Epithelial cell of prostate (primary cell): ENCODE measurements around the gene YWHAH.

Experiments
- DNase-seq: peaks from one replicate; pipeline ENCODE4 v3.0.0-alpha.2; 2011; ENCODE audit warnings: low read depth, low spot score
- H3K27ac ChIP-seq: fragments of 450-650 bp; 2 replicates; pipeline ENCODE4 v1.5.1; 2017; ENCODE audit warnings: mild to moderate bottlenecking

Gene YWHAH

GRCh38 chr22:31922534-31922933 lies 21.8 kb upstream of the YWHAH start:
- DNase-seq: no peak
- no peak overlapping the region for H3K27ac ChIP-seq

- no peak overlapping the region for H3K27ac ChIP-seq
- no peak for DNase-seq
Measured at GRCh38 chr22:31923136-31923535, 21.2 kb upstream of the YWHAH start.

DNA sequence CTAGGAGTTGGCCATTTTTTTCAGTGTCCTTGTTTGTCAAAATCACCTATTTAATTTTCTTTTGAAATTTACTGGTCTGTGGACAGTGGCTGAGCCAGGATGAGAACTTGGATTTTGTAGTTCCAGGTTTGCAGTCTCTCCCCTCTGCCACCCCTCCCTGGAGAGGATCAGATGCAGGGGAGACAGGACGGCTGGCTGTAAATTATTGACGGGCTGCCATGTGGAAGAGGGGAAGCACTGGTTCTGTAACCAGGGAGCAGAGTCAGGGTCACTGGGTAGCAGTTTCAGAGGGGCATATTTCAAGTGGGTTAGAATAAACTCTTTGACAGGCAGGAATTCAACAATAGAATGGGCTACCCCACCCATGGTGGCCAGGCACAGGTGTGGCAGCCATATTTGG lies 20.6 kb upstream of the YWHAH start:
- DNase-seq: no peak
- no peak overlapping the region for H3K27ac ChIP-seq

DNA sequence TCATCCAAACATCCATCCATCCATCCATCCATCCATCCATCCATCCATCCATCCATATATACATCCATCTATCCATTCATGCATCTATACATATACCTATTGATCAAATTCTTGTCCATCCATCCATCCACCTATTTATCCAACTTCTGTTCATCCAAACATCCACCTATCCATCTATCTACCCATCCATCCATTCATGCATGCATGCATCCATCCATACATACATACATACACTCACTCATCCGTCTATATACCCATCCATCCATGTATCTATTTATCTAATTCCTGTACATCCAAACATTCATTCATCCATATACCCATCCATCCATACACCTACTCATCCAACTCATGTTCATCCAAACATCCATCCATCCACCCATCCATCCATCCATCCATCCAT lies 19.3 kb upstream of the YWHAH start:
- H3K27ac ChIP-seq: no peak overlapping the region
- DNase-seq: no peak

DNA sequence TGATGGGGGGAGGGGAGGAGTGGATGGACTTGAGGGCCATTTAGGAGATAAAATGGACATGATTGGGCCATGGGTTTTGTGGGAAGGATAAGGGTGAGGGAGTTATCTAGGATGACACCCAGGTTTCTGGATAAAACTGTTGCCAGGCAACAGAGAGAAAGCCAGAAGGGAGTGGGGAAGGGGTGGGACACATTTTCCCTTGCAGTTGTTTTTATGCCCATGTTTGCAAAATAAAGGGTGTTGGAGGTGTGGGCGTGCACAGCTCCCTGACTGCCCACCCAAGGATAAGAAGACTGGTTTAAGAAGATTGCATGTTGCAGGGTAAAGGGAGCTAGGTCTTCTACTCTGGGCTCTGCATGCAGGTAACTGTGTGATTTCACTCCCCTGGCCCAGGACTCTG lies 18.3 kb upstream of the YWHAH start:
- H3K27ac ChIP-seq: no peak overlapping the region
- DNase-seq: no peak

DNA sequence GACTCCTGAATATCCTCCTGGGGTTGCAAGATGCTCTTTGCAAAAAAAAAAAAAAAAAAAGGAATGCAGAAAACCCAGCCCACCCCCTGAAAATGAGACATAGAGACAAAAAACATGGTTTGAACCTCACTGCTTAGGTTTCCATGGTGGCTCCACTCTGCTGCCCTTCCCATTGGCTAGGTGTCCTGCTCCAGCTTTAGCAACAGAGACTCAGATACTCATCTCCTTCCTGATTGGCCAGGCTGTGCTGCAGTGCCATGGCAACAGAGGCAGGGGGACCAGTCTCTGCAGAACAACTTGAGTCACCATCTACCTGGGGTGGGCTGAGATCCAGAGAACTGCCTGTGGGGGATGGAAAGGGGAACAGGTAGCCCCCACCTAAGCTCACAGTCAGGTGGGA lies 17.4 kb upstream of the YWHAH start:
- no peak overlapping the region for H3K27ac ChIP-seq

GRCh38 chr22:31927562-31927961 lies 16.8 kb upstream of the YWHAH start:
- DNase-seq: no peak
- H3K27ac ChIP-seq: no peak overlapping the region

More for the DNA sequence above, 17.4 kb upstream of the YWHAH start:
- no peak for DNase-seq

DNA sequence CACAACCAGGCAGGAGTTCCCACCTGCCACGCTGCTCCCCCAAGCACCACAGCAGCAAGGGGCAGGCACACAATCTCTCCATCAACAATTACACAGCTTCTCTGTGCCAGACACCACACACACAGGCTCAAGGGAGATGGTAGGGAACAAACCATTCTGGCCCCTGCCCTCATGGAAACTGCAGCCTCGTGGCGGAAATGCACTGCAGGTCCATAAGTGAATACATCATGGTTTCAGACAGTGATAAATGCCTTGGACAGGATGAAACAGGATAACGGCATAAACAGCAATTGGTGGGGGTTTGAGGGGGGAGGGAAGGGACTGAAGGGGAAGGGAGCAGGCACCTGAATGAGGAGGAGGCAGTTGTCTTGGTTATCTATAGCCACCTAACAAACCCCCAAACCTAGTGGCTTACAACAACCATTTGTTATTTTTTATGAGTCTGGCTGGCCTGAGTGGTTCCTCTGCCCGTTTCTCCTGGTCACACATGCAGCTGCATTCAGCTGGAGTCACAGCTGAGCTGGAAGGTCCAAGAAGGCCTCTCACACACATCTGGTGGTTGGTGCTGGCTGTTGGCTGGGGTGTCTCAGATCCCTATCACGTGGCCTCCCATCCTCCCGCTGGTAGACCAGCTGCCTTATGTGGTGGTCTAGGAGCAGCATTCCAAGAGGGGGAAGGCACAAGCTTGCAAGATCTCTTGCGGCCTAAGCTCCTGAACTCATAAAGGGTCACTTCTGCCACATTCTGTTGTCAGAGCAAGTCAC lies 15.0 kb upstream of the YWHAH start:
- DNase-seq: no peak
- no peak overlapping the region for H3K27ac ChIP-seq

DNA sequence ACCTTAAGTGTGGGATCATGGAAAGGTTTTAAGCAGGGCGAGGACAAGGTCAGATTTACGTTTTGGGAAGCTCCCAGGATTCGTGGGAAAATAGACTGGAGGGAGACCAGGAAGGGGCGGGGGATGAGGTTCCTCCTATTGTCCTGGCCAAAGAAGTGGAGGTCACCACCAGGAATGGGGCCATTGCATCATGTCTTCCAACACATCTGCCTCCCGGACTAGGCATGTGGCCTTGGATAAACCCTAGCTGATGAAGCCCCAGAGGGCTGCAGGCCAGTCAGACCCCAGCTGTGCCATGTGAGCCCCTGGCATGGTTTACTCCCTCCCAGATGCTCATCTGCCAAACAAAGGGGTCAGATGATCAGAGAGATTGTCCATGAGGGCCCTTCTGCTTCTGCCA lies 11.5 kb upstream of the YWHAH start:
- no peak for DNase-seq
- no peak overlapping the region for H3K27ac ChIP-seq

- DNase-seq: no peak
- H3K27ac ChIP-seq: no peak overlapping the region
Measured at GRCh38 chr22:31933406-31933805, 10.9 kb upstream of the YWHAH start.

DNA sequence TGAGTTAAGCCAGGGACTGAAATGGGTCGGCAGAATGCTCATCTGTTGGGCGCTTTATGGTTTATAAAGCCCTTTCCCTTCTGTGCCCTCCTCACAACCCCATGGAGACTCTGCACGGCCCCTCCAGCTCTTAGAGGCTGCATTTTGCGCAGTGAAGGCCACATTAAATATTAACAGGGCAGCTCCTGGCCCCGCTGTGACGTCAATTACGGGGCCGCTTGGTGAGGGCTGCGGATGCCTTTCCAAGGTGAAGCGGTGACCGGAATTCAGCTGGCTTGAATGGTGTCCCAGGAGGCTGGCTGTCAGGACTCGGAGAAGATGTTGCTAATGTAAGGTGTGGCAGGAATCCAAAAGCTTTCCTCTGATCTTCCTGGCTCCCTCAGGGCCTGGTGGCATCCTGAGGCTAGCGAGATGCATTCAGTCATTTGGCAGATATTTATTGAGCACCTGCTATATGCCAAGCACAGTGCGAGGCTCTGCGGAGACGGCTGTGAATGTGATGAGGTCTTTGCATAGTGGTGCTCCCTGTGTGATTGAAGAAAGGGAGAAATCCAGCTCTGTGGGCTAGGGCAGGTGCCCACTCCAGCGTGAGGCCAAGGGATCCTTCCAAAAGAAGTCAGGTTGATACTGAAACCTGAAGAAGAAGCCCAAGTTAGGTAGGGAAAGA lies 10.4 kb upstream of the YWHAH start:
- no peak for DNase-seq
- no peak overlapping the region for H3K27ac ChIP-seq

DNA sequence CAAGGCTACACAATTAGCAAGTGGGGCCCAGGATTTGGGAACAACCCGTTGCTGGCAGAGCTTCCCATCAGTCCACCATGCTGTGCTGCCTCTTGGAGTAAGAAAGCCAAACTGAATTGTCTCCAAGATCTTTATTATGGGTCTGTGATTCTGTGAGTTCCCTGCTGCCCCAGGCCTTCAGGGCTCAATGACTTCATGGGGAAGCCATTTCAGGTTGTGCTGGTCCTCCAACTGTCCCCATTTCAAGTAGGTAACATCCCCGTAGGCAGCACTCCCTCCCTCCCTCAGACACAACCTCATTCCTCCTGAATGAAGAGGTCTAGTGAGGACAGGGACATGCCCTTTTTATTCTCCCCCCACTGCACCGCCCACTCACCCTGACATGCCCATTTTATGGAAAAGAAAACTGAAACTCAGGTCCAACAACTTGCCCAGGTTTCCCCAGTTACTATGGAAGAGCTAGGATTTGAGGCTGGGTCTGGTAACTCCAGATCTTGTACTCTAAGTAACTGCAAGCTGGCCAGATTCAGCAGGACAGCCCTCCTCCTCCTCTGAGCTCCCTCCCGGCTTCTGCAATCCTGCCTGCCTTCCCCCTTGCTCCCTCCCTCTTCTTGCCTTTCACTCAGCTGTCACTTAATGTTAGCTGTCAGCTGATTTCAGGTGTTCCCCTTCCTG lies 8.2 kb upstream of the YWHAH start:
- DNase-seq: no peak

DNA sequence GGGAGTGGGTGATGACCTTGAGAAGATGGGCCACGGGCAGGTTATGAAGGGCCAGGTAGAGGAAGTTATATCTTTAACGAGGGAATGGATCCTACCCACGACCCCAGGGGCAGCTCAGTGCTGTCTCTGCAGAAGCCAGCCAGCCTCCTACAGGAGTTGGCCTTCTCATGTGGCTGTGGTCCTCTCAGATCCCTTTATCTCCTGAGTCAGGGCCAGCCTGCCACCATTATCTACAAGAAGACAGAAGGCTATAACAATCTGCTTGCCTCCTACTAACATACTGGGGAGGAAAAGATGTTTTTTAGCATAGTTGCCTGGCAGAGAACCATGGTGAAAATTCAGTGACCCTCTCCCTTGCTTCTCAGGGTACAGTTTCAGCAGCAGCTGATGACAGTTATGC lies 7.0 kb upstream of the YWHAH start:
- DNase-seq: no peak
- no peak overlapping the region for H3K27ac ChIP-seq

More for the DNA sequence above, 8.2 kb upstream of the YWHAH start:
- no peak overlapping the region for H3K27ac ChIP-seq

- H3K27ac ChIP-seq: no peak overlapping the region
- DNase-seq: no peak
Measured at GRCh38 chr22:31938296-31938695, 6.0 kb upstream of the YWHAH start.

DNA sequence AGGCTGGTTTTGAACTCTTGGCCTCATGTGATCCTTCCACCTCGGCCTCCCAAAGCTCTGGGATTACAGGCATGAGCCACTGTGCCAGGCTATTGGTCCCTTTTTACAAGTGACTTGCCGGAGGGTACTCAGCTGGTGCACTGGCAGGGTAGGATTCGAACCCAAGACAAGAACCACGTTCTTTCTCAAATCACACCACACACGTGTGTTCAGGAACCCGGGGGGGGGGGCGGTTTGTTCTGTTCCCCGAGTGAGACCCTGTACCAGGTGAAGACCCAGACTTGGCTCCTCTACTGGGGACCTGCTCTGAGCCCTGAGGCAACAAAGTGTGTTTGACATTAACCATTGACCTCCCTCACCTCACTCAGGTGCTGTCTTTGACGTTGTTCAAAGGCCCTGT lies 3.8 kb upstream of the YWHAH start:
- no peak overlapping the region for H3K27ac ChIP-seq
- DNase-seq: no peak

DNA sequence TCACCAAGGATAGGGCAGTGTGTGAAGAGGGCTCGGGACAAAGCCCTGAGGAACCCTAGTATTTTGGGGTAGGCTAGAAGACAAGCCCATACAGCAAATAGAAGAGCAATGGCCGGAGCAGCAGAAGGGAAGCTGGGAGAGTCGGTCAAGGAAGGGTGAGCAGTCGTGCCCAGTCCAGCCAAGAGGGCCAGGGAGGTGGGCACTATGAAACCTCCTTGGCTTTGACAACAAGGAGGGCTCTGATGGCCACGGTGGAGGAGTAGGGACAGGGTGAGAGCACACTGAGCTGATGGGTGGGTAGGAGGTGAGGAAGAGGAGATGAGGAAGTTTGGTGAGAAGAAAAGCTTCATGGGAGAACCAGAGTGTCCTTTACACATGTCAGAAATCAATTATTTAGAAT lies 2.2 kb upstream of the YWHAH start:
- no peak overlapping the region for H3K27ac ChIP-seq
- DNase-seq: no peak

DNA sequence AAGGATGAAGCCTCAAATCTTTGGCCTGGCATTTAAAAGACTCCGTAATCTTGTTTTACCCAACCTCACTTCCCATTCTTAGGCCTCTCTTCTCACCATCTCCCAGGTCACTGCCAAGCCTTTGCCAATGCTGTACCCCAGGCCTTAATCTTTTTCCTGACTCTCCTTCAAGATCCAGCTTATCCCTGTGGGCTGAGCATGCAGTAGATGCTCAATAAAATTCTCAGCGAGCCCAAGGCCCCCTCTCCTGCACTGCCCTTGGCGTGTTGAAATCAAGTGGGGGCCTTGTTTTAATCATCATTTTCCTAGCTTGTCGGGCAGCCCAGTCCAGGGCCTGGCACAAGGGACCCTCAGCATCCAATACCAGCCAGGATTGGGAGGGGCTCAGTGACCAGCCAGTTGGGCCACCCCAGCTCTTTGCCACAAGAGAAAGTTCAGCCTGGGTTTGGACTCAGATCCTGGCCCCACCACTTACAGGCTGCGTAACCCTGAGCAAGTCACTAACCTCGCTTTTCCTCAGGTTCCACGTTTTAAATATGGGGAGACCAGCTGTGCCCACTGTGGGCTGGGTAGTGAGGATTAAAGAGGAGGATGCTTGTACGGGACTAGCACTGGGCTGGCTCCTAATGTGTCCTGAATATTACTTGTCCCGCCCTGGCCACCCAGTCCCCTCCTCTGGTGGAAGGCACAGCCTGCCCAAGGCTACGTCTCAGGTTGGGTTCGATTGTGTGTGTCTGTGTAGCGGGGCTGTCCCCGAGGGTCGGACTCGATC lies 943 bp upstream of the YWHAH start:
- peak overlapping the region; percentile 86 for H3K27ac ChIP-seq
- no peak for DNase-seq

GRCh38 chr22:31944700-31945442 lies 536 bp downstream of the YWHAH start:
- peak overlapping the region; percentile 86 for H3K27ac ChIP-seq
- DNase-seq: no peak

DNA sequence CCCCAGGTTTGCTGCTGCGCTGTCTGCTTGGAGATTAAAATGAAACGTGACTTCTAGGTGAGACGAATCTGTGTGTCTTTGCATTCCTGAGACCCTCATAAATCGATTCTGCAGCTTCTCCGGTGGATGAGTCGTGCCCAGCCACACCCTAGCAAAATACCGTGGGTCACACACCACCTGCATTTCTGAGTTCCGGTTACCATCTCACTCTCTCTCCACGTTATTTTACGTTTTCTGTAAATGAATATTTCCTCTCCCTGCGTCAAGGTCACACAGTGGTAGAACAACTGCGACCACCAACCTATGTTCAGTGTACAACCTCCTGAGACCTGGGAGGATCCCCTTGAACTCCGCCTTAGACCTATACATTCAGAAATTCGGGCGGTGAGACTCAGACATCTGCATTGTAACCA lies 1.1 kb downstream of the YWHAH start:
- peak overlapping the region; percentile 86 for H3K27ac ChIP-seq
- DNase-seq: no peak
